K562 (cell line): ENCODE data around the gene OR52A5. TPM values are rescaled to one million over a fixed set of nuclear protein-coding genes. Genes with fewer than 3 reads are reported as not detected.

Source experiments
- ATAC-seq: fragments of 200-7000 bp; cut with Tn5 transposase; 3 replicates; pipeline ENCODE4 v1.9.1; 2020; ENCODE audit warnings: moderate library complexity
- BruUV-seq: library from RNA; stranded (reverse); fragments of 400-500 nt; replicated peaks from 2 replicates; lab custom pipeline; 2021; lab: Mats Ljungman, UMichigan
- CTCF ChIA-PET: fragments of 300-600 bp; formaldehyde crosslinking; extraction: SDS; loops from one replicate; lab custom pipeline; 2021; ENCODE audit warnings: low intra/inter-chr PET ratio; lab: Yijun Ruan, JAX
- POLR2A ChIA-PET: fragments of 300-600, 350-650 bp; sonication (Branson Sonifier 250); formaldehyde crosslinking; extraction: SDS; loops from one replicate; lab custom pipeline; 2021; ENCODE audit warnings: antibody characterized with exemption, inconsistent platforms; lab: Yijun Ruan, JAX
- DNase-seq, 4 experiments: peaks; one replicate each; pipeline versions ENCODE4 v3.0.0 to v3.0.0-alpha.2; 2011 to 2018; ENCODE audit warnings: low spot score in 3 of 4, mixed read lengths in 3 of 4; ENCODE audit errors: extremely low read depth in 1 of 4
- FAIRE-seq: peaks from 2 replicates; lab custom pipeline; 2011; peaks lifted over from hg19 to GRCh38; lab: Jason Lieb, UNC
- H2AFZ ChIP-seq: 2 replicates; pipeline ENCODE4 v1.6.0; 2011; ENCODE audit warnings: low read depth, low read length, control low read depth, inconsistent platforms
- H3K27ac ChIP-seq: fragments of 200-600 bp; 3 replicates; pipeline ENCODE4 v1.8.0; 2011; ENCODE audit warnings: low read depth, mild to moderate bottlenecking, control low read depth, inconsistent platforms, low read length, moderate library complexity, mixed read lengths; ENCODE audit errors: extremely low read depth
- H3K27me3 ChIP-seq, 2 experiments: fragments of 300-600 bp in 1 of 2; 2 replicates in 1 of 2; 3 replicates in 1 of 2; pipeline versions ENCODE4 v1.6.0 to v1.8.0; 2011; ENCODE audit warnings: inconsistent platforms in 2 of 2, low read length in 2 of 2, mild to moderate bottlenecking in 1 of 2, mixed read lengths in 1 of 2, moderate library complexity in 1 of 2; ENCODE audit not compliant: control insufficient read depth in 2 of 2, insufficient read depth in 2 of 2
- H3K36me3 ChIP-seq: fragments of 300-600 bp; 3 replicates; pipeline ENCODE4 v1.8.0; 2011; ENCODE audit warnings: mild to moderate bottlenecking, low read length, inconsistent platforms; ENCODE audit not compliant: control insufficient read depth, insufficient read depth
- H3K4me1 ChIP-seq, 2 experiments: fragments of 200-600 bp in 1 of 2; replicated peaks in 1 of 2; 2 replicates in 1 of 2; 3 replicates in 1 of 2; pipeline versions ENCODE4 v1.5.1 to v1.8.0; 2011; ENCODE audit warnings: inconsistent platforms in 2 of 2, low read length in 2 of 2, mild to moderate bottlenecking in 1 of 2, mixed read lengths in 1 of 2, moderate library complexity in 1 of 2; ENCODE audit not compliant: control insufficient read depth in 2 of 2, insufficient read depth in 2 of 2
- H3K4me2 ChIP-seq: 2 replicates; pipeline ENCODE4 v1.6.1; 2011; ENCODE audit warnings: low read length, control low read depth, inconsistent platforms, mixed read lengths; ENCODE audit not compliant: insufficient read depth
- H3K4me3 ChIP-seq: fragments of 200-600 bp; sonication (generic), shearing (Covaris generic); 2 replicates; pipeline ENCODE4 v1.5.1; 2016; ENCODE audit warnings: control low read depth, inconsistent platforms
- H3K79me2 ChIP-seq: fragments of 200-600 bp; 3 replicates; pipeline ENCODE4 v1.8.0; 2011; ENCODE audit warnings: low read length, inconsistent platforms; ENCODE audit not compliant: control insufficient read depth, insufficient read depth
- H3K9ac ChIP-seq, 2 experiments: 2 replicates each; pipeline versions ENCODE4 v1.6.0 to v1.6.1; 2011; ENCODE audit warnings: low read depth in 2 of 2, low read length in 2 of 2, control low read depth in 1 of 2, inconsistent platforms in 1 of 2, mild to moderate bottlenecking in 1 of 2, mixed read lengths in 1 of 2; ENCODE audit not compliant: insufficient read depth in 1 of 2
- H3K9me1 ChIP-seq: one replicate; pipeline ENCODE4 v1.6.0; 2011; ENCODE audit warnings: inconsistent platforms, mild to moderate bottlenecking, low read length, moderate library complexity; ENCODE audit not compliant: control insufficient read depth, insufficient read depth
- H3K9me3 ChIP-seq: replicated peaks from 2 replicates; pipeline ENCODE4 v1.5.1; 2011; ENCODE audit warnings: low read depth, low read length, inconsistent platforms; ENCODE audit not compliant: control insufficient read depth, insufficient read depth
- H4K20me1 ChIP-seq: replicated peaks from 2 replicates; pipeline ENCODE4 v1.6.1; 2011; ENCODE audit warnings: low read length, inconsistent platforms, mixed read lengths; ENCODE audit not compliant: control insufficient read depth, insufficient read depth
- CEBPB ChIP-seq: fragments of 450-650 bp; IDR thresholded peaks from 2 replicates; pipeline ENCODE4 v1.6.1; 2016; ENCODE audit warnings: missing genetic modification characterization, missing compliant biosample characterization
- CREBBP ChIP-seq: IDR thresholded peaks from one replicate; pipeline ENCODE4 v1.6.1; 2012; ENCODE audit warnings: low read depth, mild to moderate bottlenecking, control low read depth, inconsistent platforms, low read length
- DACH1 ChIP-seq: fragments of 450-650 bp; IDR thresholded peaks from 2 replicates; pipeline ENCODE4 v1.6.1; 2018; ENCODE audit not compliant: partially characterized antibody
- ELF2 ChIP-seq: fragments of 250-450 bp; sonication (Bioruptor Pico); IDR thresholded peaks from 2 replicates; pipeline ENCODE4 v1.5.0; 2021; ENCODE audit warnings: mild to moderate bottlenecking
- MEIS2 ChIP-seq: fragments of 450-650 bp; IDR thresholded peaks from 2 replicates; pipeline ENCODE4 v1.6.1; 2014; ENCODE audit warnings: mild to moderate bottlenecking; ENCODE audit not compliant: partially characterized antibody
- SMARCA4 ChIP-seq: fragments of 450-650 bp; IDR thresholded peaks from 2 replicates; pipeline ENCODE4 v1.6.1; 2016
- WGBS: fragments of 100-300 bp; shearing (Covaris generic); methylation state at CpG from one replicate; pipeline ENCODE4 v1.1.6; 2016; ENCODE audit warnings: low coverage, mixed read lengths; ENCODE audit not compliant: insufficient coverage; ENCODE audit errors: missing lambda C conversion rate; 5-methylcytosine and 5-hydroxymethylcytosine counted together
- in situ Hi-C: fragments of 300-500 bp; cut with MboI; formaldehyde crosslinking; loops from 4 replicates; pipeline ENCODE4 v1.15.0; 2018; ENCODE audit warnings: inconsistent platforms, mixed read lengths
- intact Hi-C: fragments of 100-400 bp; cut with micrococcal nuclease; formaldehyde crosslinking; loops from 2 replicates; pipeline ENCODE4 v1.14.2; 2022
- polyA plus RNA-seq, 8 experiments: library from polyadenylated mRNA; depleted of rRNA in 4 of 8; stranded (reverse) in 5 of 8; unstranded in 3 of 8; fragments of >200 nt; fragmentation: Nextera tagmentation in 2 of 8; fragmentation: Illumina TruSeq in 1 of 8; extraction: Ambion mirVana in 2 of 8; extraction: Trizol in 1 of 8; gene quantifications; 2 replicates each; pipeline versions ENCODE4 v1.2.1 to v1.2.3, GENCODE V29; 2011 to 2014; ENCODE audit warnings: inconsistent platforms in 1 of 8, missing spikeins in 1 of 8
- total RNA-seq, 7 experiments: library from RNA; depleted of rRNA in 6 of 7; stranded (reverse); fragments of >200 nt in 6 of 7; fragmentation: Illumina TruSeq in 2 of 7; extraction: Trizol in 2 of 7; gene quantifications; 2 replicates each; pipeline versions ENCODE4 v1.2.1 to v1.2.3, GENCODE V29; 2011 to 2021; ENCODE audit warnings: low replicate concordance in 1 of 7
- TF ChIP-seq, protein P1 (sequence below), 3 experiments: fragments of 200-800 bp in 1 of 3; fragments of 250-450 bp in 1 of 3; fragments of 450-650 bp in 1 of 3; sonication (Bioruptor Pico) in 1 of 3; sonication (Bioruptor generic) in 1 of 3; formaldehyde crosslinking in 1 of 3; IDR thresholded peaks; 2 replicates each; pipeline versions ENCODE4 v1.6.1 to v1.8.0; 2016 to 2022; ENCODE audit warnings: mild to moderate bottlenecking in 2 of 3, missing genetic modification characterization in 2 of 3, missing compliant biosample characterization in 1 of 3, moderate library complexity in 1 of 3
- TF ChIP-seq, protein P2 (sequence below): fragments of 250-450 bp; sonication (Bioruptor Pico); IDR thresholded peaks from 2 replicates; pipeline ENCODE4 v1.4.0; 2020; ENCODE audit warnings: mild to moderate bottlenecking

The OR52A5 gene
- total and polyA plus RNA-seq, 9 of the 15 experiments (the other 6 are each of a cell fraction or from before 2014, with no cell fraction given), result 0.04 to 1.1 (median 0.94) TPM; not detected in 6

DNA sequence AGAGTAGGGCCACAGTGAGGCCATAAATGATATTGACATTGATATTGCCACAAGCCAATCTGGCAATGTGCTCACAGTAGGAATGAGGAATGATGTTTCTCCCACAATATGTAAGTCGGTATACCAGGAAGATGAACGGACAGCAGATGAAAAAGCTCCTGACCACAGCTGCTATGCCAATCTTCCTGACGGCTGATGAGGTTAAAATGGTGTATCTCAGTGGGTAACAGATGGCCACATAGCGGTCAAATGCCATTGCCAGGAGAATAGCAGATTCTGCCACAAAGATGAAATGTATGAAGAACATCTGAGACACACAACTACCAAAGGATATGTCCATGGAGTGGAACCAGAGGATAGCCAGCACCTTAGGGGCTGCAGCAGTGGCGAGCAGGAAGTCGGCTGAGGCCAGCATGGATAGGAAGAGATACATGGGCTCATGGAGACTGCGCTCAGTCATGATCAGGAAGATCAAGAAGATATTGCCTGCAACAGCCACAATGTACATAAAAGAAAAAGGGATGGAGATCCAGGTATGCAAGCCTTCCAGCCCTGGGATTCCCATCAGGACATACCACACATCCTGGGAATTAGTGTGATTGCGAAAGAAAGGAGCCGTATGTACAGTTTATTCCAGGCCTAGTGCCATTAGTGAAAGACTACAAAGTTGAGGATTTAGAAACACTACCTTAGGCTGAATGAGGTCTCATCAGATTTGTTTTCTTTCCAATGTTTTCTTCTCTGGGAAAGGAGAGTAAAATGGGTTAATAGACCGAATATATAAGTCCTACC, 40.1 kb upstream of the OR52A5 start:
- DNase-seq, result no peak
- Histone ChIP-seq H3K4me3 (no peak overlapping the region), H3K9me1 (no peaks in the 10 kb centered on the region), H2AFZ (peak overlapping the region; percentile 79), H3K36me3 (no peaks in the 10 kb centered on the region), H3K9me3 (no peaks in the 10 kb centered on the region), H4K20me1 (no peaks in the 10 kb centered on the region), H3K27ac (no peak overlapping the region; the same call in 2 of the 3 replicates), H3K27me3 (no peaks in the 10 kb centered on the region), H3K79me2 (no peaks in the 10 kb centered on the region), H3K4me1 (no peaks in the 10 kb centered on the region; a peak in 1 of 5 replicates), H3K4me2 (no peak overlapping the region), H3K9ac (no peak overlapping the region)
- ChIA-PET CTCF (no interaction called here), POLR2A (no interaction called here)
- peak; percentile 80 for ATAC-seq
- peak; percentile 20 for TF ChIP-seq DACH1
- 0 out of 2 replicates have a peak, but pooled peaks have one; percentile 10 for TF ChIP-seq ELF2 (CRISPR knock-in tag)
- TF ChIP-seq CREBBP, result no peak
- 0 out of 2 replicates have a peak, but pooled peaks have one; percentile 16 for TF ChIP-seq SMARCA4
- TF ChIP-seq MEIS2, result no peak
- TF ChIP-seq, protein P1, sequence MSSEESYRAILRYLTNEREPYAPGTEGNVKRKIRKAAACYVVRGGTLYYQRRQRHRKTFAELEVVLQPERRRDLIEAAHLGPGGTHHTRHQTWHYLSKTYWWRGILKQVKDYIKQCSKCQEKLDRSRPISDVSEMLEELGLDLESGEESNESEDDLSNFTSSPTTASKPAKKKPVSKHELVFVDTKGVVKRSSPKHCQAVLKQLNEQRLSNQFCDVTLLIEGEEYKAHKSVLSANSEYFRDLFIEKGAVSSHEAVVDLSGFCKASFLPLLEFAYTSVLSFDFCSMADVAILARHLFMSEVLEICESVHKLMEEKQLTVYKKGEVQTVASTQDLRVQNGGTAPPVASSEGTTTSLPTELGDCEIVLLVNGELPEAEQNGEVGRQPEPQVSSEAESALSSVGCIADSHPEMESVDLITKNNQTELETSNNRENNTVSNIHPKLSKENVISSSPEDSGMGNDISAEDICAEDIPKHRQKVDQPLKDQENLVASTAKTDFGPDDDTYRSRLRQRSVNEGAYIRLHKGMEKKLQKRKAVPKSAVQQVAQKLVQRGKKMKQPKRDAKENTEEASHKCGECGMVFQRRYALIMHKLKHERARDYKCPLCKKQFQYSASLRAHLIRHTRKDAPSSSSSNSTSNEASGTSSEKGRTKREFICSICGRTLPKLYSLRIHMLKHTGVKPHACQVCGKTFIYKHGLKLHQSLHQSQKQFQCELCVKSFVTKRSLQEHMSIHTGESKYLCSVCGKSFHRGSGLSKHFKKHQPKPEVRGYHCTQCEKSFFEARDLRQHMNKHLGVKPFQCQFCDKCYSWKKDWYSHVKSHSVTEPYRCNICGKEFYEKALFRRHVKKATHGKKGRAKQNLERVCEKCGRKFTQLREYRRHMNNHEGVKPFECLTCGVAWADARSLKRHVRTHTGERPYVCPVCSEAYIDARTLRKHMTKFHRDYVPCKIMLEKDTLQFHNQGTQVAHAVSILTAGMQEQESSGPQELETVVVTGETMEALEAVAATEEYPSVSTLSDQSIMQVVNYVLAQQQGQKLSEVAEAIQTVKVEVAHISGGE (CRISPR knock-in tag; IDR thresholded peaks at IDR 0.05), result 0 out of 6 replicates have a peak, but pooled peaks of 1 of the 3 experiments have one; percentile 24
- peak; percentile 83 for TF ChIP-seq CEBPB (tag)
- TF ChIP-seq, protein P2, sequence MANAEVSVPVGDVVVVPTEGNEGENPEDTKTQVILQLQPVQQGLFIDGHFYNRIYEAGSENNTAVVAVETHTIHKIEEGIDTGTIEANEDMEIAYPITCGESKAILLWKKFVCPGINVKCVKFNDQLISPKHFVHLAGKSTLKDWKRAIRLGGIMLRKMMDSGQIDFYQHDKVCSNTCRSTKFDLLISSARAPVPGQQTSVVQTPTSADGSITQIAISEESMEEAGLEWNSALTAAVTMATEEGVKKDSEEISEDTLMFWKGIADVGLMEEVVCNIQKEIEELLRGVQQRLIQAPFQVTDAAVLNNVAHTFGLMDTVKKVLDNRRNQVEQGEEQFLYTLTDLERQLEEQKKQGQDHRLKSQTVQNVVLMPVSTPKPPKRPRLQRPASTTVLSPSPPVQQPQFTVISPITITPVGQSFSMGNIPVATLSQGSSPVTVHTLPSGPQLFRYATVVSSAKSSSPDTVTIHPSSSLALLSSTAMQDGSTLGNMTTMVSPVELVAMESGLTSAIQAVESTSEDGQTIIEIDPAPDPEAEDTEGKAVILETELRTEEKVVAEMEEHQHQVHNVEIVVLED, result no peak
- in situ Hi-C loops (no loop called here), intact Hi-C loops (no loop called here)
- WGBS, result 57% methylated on average over 10 of the region's 10 CpGs
- no peak for FAIRE-seq
- BruUV-seq, result no TSS peak
